ENCODE results near the gene EVA1A.

The EVA1A gene

DNA sequence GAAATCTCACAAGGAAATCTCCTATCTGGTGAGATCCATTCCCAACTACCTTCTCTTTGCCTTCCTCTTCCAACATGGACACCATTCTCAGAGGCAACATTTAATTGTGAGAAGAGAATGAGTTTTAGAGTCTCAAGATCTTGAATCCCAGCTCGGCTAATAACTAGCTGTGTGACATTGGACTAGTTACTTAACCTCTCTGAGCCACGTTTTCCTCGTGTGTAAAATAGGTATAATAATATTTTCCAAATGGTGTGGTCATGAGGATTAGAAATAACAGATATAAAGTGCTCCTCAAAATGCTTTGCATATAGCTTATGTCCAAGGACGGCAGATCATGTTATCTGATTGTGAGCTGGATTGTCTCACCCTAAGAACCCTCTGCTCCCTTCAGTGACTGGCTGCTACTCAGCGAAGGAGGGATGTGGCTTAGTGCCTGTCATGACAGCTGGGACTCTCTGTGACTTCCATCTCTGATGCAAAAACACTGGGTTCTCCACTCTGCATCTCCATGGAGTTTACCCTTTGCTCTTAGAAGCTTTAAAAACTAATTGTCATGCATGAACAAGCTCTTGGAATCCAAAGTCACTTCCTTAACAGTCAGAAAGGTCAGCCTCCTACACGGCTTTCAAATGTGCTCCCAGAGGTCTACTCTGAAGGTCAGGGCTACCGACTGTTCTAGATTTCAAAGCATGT, 47.4 kb upstream of the EVA1A start:
- Histone ChIP-seq H2AFZ (ENCODE audit: low read depth) (no peak overlapping the region), H3K27ac (no peak overlapping the region), H3K9ac (no peak overlapping the region), H3K4me3 (IDR thresholded peaks at IDR 0.05; ENCODE audit: insufficient read depth, low read depth, low read length) (no peak overlapping the region), H3K4me1 (ENCODE audit: low read depth, poor library complexity, severe bottlenecking) (no peaks in the 10 kb centered on the region), H3K79me2 (ENCODE audit: insufficient read depth, low read depth) (no peaks in the 10 kb centered on the region), H3K4me2 (no peak overlapping the region), H3K36me3 (ENCODE audit: insufficient read depth) (no peaks in the 10 kb centered on the region), H3K27me3 (ENCODE audit: insufficient read depth, low read depth) (no peaks in the 10 kb centered on the region), H4K20me1 (ENCODE audit: insufficient read depth) (no peaks in the 10 kb centered on the region)
- TF ChIP-seq, protein P1, sequence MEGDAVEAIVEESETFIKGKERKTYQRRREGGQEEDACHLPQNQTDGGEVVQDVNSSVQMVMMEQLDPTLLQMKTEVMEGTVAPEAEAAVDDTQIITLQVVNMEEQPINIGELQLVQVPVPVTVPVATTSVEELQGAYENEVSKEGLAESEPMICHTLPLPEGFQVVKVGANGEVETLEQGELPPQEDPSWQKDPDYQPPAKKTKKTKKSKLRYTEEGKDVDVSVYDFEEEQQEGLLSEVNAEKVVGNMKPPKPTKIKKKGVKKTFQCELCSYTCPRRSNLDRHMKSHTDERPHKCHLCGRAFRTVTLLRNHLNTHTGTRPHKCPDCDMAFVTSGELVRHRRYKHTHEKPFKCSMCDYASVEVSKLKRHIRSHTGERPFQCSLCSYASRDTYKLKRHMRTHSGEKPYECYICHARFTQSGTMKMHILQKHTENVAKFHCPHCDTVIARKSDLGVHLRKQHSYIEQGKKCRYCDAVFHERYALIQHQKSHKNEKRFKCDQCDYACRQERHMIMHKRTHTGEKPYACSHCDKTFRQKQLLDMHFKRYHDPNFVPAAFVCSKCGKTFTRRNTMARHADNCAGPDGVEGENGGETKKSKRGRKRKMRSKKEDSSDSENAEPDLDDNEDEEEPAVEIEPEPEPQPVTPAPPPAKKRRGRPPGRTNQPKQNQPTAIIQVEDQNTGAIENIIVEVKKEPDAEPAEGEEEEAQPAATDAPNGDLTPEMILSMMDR (conservative IDR thresholded peaks at IDR 0.05; ENCODE audit: low read depth, low read length), result no peak

DNA sequence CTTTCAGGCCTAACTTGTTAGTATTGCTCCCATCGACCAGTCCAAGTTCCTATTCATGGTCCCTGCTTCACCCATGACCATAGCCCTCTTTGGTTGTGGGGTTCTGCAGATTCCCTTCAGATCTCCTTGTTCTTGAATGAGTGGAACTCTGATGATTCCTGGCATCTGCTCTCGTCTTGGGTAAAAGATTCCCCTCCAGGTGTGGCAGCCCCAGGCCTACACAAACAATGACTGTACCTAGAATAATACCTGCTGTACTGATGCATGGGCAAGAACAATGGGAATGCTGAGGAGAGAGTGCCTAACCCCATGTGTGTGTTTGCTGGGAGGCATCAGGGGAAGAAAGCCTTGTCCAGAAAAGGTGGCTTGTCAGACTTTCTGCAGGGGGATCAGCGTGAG, 46.7 kb upstream of the EVA1A start:
- H4K20me1 ChIP-seq (ENCODE audit: insufficient read depth), result no peaks in the 10 kb centered on the region
- H2AFZ ChIP-seq (ENCODE audit: low read depth), result no peak overlapping the region
- no peaks in the 10 kb centered on the region for H3K36me3 ChIP-seq (ENCODE audit: insufficient read depth)
- no peaks in the 10 kb centered on the region for H3K79me2 ChIP-seq (ENCODE audit: insufficient read depth, low read depth)
- no peaks in the 10 kb centered on the region for H3K4me1 ChIP-seq (ENCODE audit: low read depth, poor library complexity, severe bottlenecking)
- no peak overlapping the region for H3K27ac ChIP-seq
- no peak overlapping the region for H3K4me2 ChIP-seq
- H3K4me3 ChIP-seq (IDR thresholded peaks at IDR 0.05; ENCODE audit: insufficient read depth, low read depth, low read length), result no peak overlapping the region
- no peaks in the 10 kb centered on the region for H3K27me3 ChIP-seq (ENCODE audit: insufficient read depth, low read depth)
- TF ChIP-seq, protein P1 (conservative IDR thresholded peaks at IDR 0.05; ENCODE audit: low read depth, low read length), result no peak
- no peak overlapping the region for H3K9ac ChIP-seq

DNA sequence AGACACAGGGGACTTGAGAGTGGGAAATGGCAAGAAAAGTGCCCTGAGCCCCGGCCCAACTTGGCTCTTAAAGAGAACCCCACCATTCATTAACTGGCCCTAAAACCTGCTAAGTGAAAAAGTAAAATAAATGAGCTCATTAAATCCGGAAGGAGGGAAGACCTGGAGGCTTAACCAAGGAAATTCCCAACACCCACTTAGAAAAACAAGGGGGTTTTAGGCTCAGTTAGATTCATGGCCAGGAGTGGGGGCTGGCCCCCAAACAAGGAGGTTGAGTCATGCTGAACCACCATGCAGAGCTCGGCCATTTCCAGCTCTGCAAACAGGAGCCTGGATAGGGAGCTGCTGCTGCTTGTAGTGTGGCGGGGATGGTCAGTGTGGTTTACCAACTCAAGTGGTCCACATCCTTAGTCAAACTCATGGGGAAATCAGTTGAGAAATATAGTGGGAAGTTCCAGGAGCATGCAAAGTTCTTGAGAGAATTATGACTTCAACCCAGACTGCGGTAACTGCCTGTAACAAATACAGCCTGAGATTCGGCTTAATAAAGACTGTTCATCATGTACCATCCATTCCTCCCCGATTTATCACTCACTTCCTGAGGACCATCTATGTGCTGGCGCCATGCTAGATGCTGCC, 46.1 kb upstream of the EVA1A start:
- no peaks in the 10 kb centered on the region for H3K4me1 ChIP-seq (ENCODE audit: low read depth, poor library complexity, severe bottlenecking)
- TF ChIP-seq, protein P1 (conservative IDR thresholded peaks at IDR 0.05; ENCODE audit: low read depth, low read length), result no peak
- no peaks in the 10 kb centered on the region for H3K36me3 ChIP-seq (ENCODE audit: insufficient read depth)
- H3K27ac ChIP-seq, result no peak overlapping the region
- no peak overlapping the region for H3K9ac ChIP-seq
- H3K79me2 ChIP-seq (ENCODE audit: insufficient read depth, low read depth), result no peaks in the 10 kb centered on the region
- H2AFZ ChIP-seq (ENCODE audit: low read depth), result no peak overlapping the region
- H3K4me2 ChIP-seq, result no peak overlapping the region
- no peaks in the 10 kb centered on the region for H4K20me1 ChIP-seq (ENCODE audit: insufficient read depth)
- H3K4me3 ChIP-seq (IDR thresholded peaks at IDR 0.05; ENCODE audit: insufficient read depth, low read depth, low read length), result no peak overlapping the region
- no peaks in the 10 kb centered on the region for H3K27me3 ChIP-seq (ENCODE audit: insufficient read depth, low read depth)

DNA sequence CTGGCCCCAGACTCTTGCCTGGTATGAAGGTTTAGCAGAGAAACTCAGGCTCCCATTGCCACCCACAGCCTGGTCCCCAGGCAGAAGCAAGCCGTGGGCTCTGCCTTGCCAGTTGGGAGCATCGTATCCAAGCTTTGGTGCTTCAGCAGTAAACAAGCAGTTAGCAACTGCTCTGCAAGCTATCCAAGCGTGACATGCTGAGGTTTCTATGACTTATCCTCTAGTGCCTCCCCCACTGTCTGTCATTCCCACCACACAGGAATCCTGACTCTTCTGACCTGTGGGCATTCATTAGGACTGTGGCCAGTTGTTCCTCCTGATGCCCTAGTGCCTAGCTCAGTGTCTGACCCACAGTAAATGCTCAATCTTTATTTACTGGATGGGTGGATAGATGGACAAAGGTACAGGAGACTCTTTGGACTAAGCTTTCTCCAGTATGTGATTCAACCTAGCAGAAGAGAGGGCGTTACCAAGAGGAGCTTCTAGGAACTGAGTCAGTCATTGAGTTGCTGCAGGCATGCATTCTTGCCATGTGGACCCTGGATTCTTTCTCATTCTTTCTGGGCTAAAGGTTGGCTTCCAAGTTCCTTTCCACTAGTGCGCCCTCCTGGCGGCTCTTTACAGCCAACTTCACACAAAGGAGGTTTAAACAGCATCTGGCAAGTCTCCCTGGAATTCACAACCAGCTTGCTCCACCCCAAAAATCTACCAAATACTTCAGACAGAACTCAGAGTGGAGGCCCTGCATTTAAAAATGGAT, 45.2 kb upstream of the EVA1A start:
- Histone ChIP-seq H3K36me3 (ENCODE audit: insufficient read depth) (no peaks in the 10 kb centered on the region), H3K9ac (no peak overlapping the region), H3K4me2 (no peak overlapping the region), H3K4me3 (IDR thresholded peaks at IDR 0.05; ENCODE audit: insufficient read depth, low read depth, low read length) (no peak overlapping the region), H4K20me1 (ENCODE audit: insufficient read depth) (no peaks in the 10 kb centered on the region), H2AFZ (ENCODE audit: low read depth) (no peak overlapping the region), H3K4me1 (ENCODE audit: low read depth, poor library complexity, severe bottlenecking) (no peaks in the 10 kb centered on the region), H3K79me2 (ENCODE audit: insufficient read depth, low read depth) (no peaks in the 10 kb centered on the region), H3K27ac (no peak overlapping the region), H3K27me3 (ENCODE audit: insufficient read depth, low read depth) (no peaks in the 10 kb centered on the region)
- TF ChIP-seq, protein P1 (conservative IDR thresholded peaks at IDR 0.05; ENCODE audit: low read depth, low read length), result no peak

Measured in KMS-11 (cell line).